ENCODE measurements around the gene SEC31B. TPM values are rescaled to one million over a fixed set of nuclear protein-coding genes. Genes with fewer than 3 reads are reported as not detected.

The SEC31B gene
- total RNA-seq, 1 donor from 2014 or later: 42.3 TPM

- Mint-ChIP-seq H3K9me3 (no peaks in the 10 kb centered on the region), H3K4me1 (ENCODE audit: low read depth) (no peaks in the 10 kb centered on the region), H3K27me3 (ENCODE audit: insufficient read depth) (no peaks in the 10 kb centered on the region), H3K4me3 (no peak overlapping the region), H3K27ac (no peak overlapping the region), H3K36me3 (ENCODE audit: low read depth) (peaks cover 6% of the 10 kb centered on the region)
- no peak for DNase-seq (ENCODE audit: low spot score)
- intact Hi-C loops (cut with micrococcal nuclease): no loop called here
These were observed 72.0 kb downstream of the SEC31B start for GRCh38 chr10:100447663-100448062.

GRCh38 chr10:100446130-100446761, 73.4 kb downstream of the SEC31B start:
- intact Hi-C loops (cut with micrococcal nuclease): no loop called here
- no peaks in the 10 kb centered on the region for H3K4me1 Mint-ChIP-seq (ENCODE audit: low read depth)
- no peak for DNase-seq (ENCODE audit: low spot score)
- H3K4me3 Mint-ChIP-seq: no peak overlapping the region
- H3K9me3 Mint-ChIP-seq: no peaks in the 10 kb centered on the region
- no peak overlapping the region for H3K27ac Mint-ChIP-seq
- H3K27me3 Mint-ChIP-seq (ENCODE audit: insufficient read depth): no peaks in the 10 kb centered on the region
- peaks cover 4% of the 10 kb centered on the region for H3K36me3 Mint-ChIP-seq (ENCODE audit: low read depth)

DNA sequence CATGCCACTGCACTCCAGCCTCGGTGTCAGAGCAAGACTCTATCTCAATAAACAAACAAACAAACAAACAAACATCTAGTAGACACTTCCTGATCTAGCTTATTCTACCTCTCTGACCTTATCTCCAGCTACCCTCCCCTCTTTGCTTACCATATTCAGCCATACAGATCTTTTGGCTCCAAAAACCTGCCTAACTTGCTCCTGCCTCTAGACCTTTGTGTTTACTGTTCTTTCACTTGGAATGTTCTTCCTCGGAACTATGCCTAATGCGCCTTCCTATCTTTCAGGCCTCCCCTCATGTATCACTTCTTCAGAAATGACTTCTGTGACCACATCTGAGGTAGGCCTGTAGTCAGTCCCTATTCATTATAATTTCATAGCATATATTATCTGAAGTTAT, 77.1 kb downstream of the SEC31B start:
- Mint-ChIP-seq H3K27ac (no peak overlapping the region), H3K9me3 (no peaks in the 10 kb centered on the region), H3K27me3 (ENCODE audit: insufficient read depth) (no peaks in the 10 kb centered on the region), H3K4me1 (ENCODE audit: low read depth) (no peaks in the 10 kb centered on the region), H3K4me3 (no peak overlapping the region), H3K36me3 (ENCODE audit: low read depth) (peaks cover 8% of the 10 kb centered on the region)
- DNase-seq (ENCODE audit: low spot score): no peak
- intact Hi-C loops (cut with micrococcal nuclease): no loop called here

DNA sequence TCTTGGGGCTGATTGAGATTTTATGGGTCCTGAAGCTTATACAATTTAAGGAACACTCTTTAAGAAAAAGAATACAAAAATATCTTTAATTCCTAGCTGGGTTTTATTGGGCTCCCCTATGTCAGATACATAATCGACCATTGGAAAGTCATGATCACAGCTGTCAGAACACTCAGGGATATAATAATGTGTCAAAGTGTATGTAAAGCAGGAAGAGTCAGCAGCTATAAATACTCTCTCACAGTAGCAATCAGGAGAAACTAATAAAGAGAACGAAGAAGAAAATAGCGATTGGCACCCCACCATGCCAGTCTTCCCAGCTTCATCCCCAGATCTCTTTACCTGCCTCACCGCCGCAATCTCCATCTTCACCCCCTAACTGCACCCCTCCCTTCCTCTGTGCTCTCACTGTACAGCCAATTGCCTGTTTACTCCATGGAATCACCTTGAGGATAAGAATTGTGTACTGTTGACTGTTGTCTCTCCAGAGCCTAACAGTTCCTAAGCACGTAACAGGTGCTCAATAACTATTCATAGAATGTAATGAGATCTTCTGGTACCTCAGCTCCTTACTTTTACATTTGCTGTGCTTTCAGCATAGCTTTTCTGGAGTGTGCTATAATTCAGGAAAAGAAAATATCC, 80.9 kb downstream of the SEC31B start:
- H3K9me3 Mint-ChIP-seq: no peaks in the 10 kb centered on the region
- DNase-seq (ENCODE audit: low spot score): no peak
- H3K4me1 Mint-ChIP-seq (ENCODE audit: low read depth): peaks cover 4% of the 10 kb centered on the region

More for the DNA sequence above, 80.9 kb downstream of the SEC31B start:
- peaks cover 9% of the 10 kb centered on the region for H3K36me3 Mint-ChIP-seq (ENCODE audit: low read depth)
- H3K4me3 Mint-ChIP-seq: no peak overlapping the region
- H3K27me3 Mint-ChIP-seq (ENCODE audit: insufficient read depth): no peaks in the 10 kb centered on the region
- no peak overlapping the region for H3K27ac Mint-ChIP-seq
- intact Hi-C loops (cut with micrococcal nuclease): loop anchor here (10.0 kb wide), 1 partner anchor 594 kb away; no protein-coding TSS in a partner anchor

Other genes starting within 250 kb of the SEC31B start
- 65.7 and 66.5 TPM in 2 replicates for gene BLOC1S2, start 233.2 kb downstream of the SEC31B start, total RNA-seq
- gene PKD2L1, start 189.6 kb downstream of the SEC31B start, total RNA-seq: not detected in 2 replicates
- gene SCD, start 172.6 kb downstream of the SEC31B start, total RNA-seq: 194 TPM in 2 replicates
- gene WNT8B, start 56.9 kb downstream of the SEC31B start, total RNA-seq: 0.10 and 0.24 TPM in 2 replicates
- gene NDUFB8, start 10.0 kb upstream of the SEC31B start, total RNA-seq: 292 and 304 TPM in 2 replicates
- gene HIF1AN, start 16.1 kb upstream of the SEC31B start, total RNA-seq: 46.5 and 54.1 TPM in 2 replicates
- not detected in 2 replicates for gene PAX2, start 225.7 kb upstream of the SEC31B start, total RNA-seq

Measured in activated T-helper 1 cell treated with anti-CD3 and anti-CD28 coated beads, Interleukin-12 subunit alpha, Interleukin-12 subunit beta, Interleukin-2, Interleukin-4 antibody, amounts not matched to agents 30 ng/mL and 10 ng/mL and 1 ng/mL, durations not matched to agents 14 hours and 24 hours and 36 hours (primary cell).